GM23338 (cell line): ENCODE results near the gene UVSSA. TPM values are rescaled to one million over a fixed set of nuclear protein-coding genes. Genes with fewer than 3 reads are reported as not detected.

Experiments
- ATAC-seq: fragments of 200-7000 bp; cut with Tn5 transposase; 3 replicates; pipeline ENCODE4 v1.9.1; 2020
- DNase-seq: peaks from one replicate; pipeline ENCODE4 v3.0.0-alpha.2; 2015; ENCODE audit warnings: low spot score
- H2AFZ ChIP-seq: fragments of 200-600 bp; sonication (generic); 2 replicates; pipeline ENCODE4 v1.8.0; 2016; ENCODE audit warnings: antibody characterized with exemption, mild to moderate bottlenecking, moderate library complexity
- H3F3A ChIP-seq: fragments of 200-600 bp; sonication (generic); replicated peaks from 2 replicates; pipeline ENCODE4 v1.8.0; 2017; ENCODE audit warnings: antibody characterized with exemption, mixed run types, low read depth
- H3K27ac ChIP-seq: fragments of 200-600 bp; sonication (generic); 2 replicates; pipeline ENCODE4 v1.6.1; 2016; ENCODE audit warnings: low read depth
- H3K27me3 ChIP-seq: fragments of 200-600 bp; sonication (generic); 2 replicates; pipeline ENCODE4 v1.8.0; 2016; ENCODE audit warnings: mild to moderate bottlenecking, mixed run types, moderate library complexity; ENCODE audit not compliant: insufficient read depth
- H3K36me3 ChIP-seq: fragments of 200-600 bp; sonication (generic); 2 replicates; pipeline ENCODE4 v1.8.0; 2016; ENCODE audit warnings: mild to moderate bottlenecking; ENCODE audit not compliant: insufficient read depth
- H3K4me1 ChIP-seq: fragments of 200-600 bp; sonication (generic); 2 replicates; pipeline ENCODE4 v1.8.0; 2016; ENCODE audit warnings: mild to moderate bottlenecking, moderate library complexity; ENCODE audit not compliant: insufficient read depth
- H3K4me2 ChIP-seq: fragments of 200-600 bp; sonication (generic); 2 replicates; pipeline ENCODE4 v1.7.1; 2017; ENCODE audit warnings: mixed run types
- H3K4me3 ChIP-seq: fragments of 200-600 bp; sonication (generic); 2 replicates; pipeline ENCODE4 v1.6.1; 2016; ENCODE audit warnings: mixed run types
- H3K79me2 ChIP-seq: fragments of 200-600 bp; sonication (generic); replicated peaks from 2 replicates; pipeline ENCODE4 v1.8.0; 2017; ENCODE audit warnings: mild to moderate bottlenecking; ENCODE audit not compliant: insufficient read depth
- H3K9me2 ChIP-seq: fragments of 200-600 bp; sonication (generic); 2 replicates; pipeline ENCODE4 v1.8.0; 2017; ENCODE audit not compliant: insufficient read depth
- H4K20me1 ChIP-seq: fragments of 200-600 bp; sonication (generic); replicated peaks from 2 replicates; pipeline ENCODE4 v1.8.0; 2017; ENCODE audit warnings: mild to moderate bottlenecking; ENCODE audit not compliant: insufficient read depth
- H3K27ac Mint-ChIP-seq: 2 replicates; pipeline ENCODE4 v1.8.0; 2020; ENCODE audit warnings: inconsistent platforms, mild to moderate bottlenecking, moderate library complexity, mixed read lengths
- H3K27me3 Mint-ChIP-seq: 3 replicates; pipeline ENCODE4 v1.8.0; 2022; ENCODE audit warnings: low read depth, mild to moderate bottlenecking, moderate library complexity, mixed read lengths, inconsistent platforms; ENCODE audit not compliant: insufficient read depth, poor library complexity
- H3K36me3 Mint-ChIP-seq: 3 replicates; pipeline ENCODE4 v1.8.0; 2021; ENCODE audit warnings: low read depth, mild to moderate bottlenecking, inconsistent platforms, moderate library complexity, mixed read lengths
- H3K4me1 Mint-ChIP-seq: 3 replicates; pipeline ENCODE4 v1.8.0; 2020; ENCODE audit warnings: mild to moderate bottlenecking, inconsistent platforms, mixed read lengths
- H3K4me3 Mint-ChIP-seq: 3 replicates; pipeline ENCODE4 v1.8.0; 2021; ENCODE audit warnings: moderate library complexity, mild to moderate bottlenecking, inconsistent platforms, mixed read lengths
- H3K9me3 Mint-ChIP-seq: 3 replicates; pipeline ENCODE4 v1.8.0; 2020; ENCODE audit warnings: moderate library complexity, mild to moderate bottlenecking, inconsistent platforms, mixed read lengths
- CREB1 ChIP-seq: fragments of 250-450 bp; sonication (Bioruptor Pico); IDR thresholded peaks from 2 replicates; pipeline ENCODE4 v1.5.0; 2020; ENCODE audit warnings: low read depth, mild to moderate bottlenecking, moderate library complexity
- EZH2 ChIP-seq: fragments of 200-600 bp; sonication (generic); IDR thresholded peaks from one replicate; pipeline ENCODE4 v1.8.0; 2017; ENCODE audit warnings: antibody characterized with exemption, mild to moderate bottlenecking, low read depth; ENCODE audit not compliant: unreplicated experiment
- EZH2phosphoT487 ChIP-seq: fragments of 200-600 bp; sonication (generic); IDR thresholded peaks from one replicate; pipeline ENCODE4 v1.8.1; 2018; ENCODE audit warnings: antibody characterized with exemption; ENCODE audit not compliant: unreplicated experiment
- JUNB ChIP-seq: IDR thresholded peaks from one replicate; pipeline ENCODE4 v1.6.1; 2016; ENCODE audit warnings: antibody characterized with exemption; ENCODE audit not compliant: unreplicated experiment
- NANOG ChIP-seq: IDR thresholded peaks from 2 replicates; pipeline ENCODE4 v1.6.1; 2016; ENCODE audit warnings: antibody characterized with exemption, borderline replicate concordance
- ZNF114 ChIP-seq: fragments of 250-450 bp; sonication (Bioruptor Pico); IDR thresholded peaks from 2 replicates; pipeline ENCODE4 v1.5.0; 2020; ENCODE audit warnings: mild to moderate bottlenecking, moderate library complexity
- ZNF331 ChIP-seq: fragments of 250-450 bp; sonication (Bioruptor Pico); IDR thresholded peaks from 2 replicates; pipeline ENCODE4 v1.5.0; 2020; ENCODE audit warnings: low read depth, mild to moderate bottlenecking, moderate library complexity
- polyA plus RNA-seq: library from polyadenylated mRNA; unstranded; fragments of >200 nt; fragmentation: Nextera tagmentation; extraction: Ambion mirVana; gene quantifications from 2 replicates; pipeline ENCODE4 v1.2.1, GENCODE V29; 2016
- total RNA-seq: library from RNA; depleted of rRNA; stranded (reverse); fragments of >200 nt; shearing (Covaris generic); gene quantifications from 2 replicates; pipeline ENCODE4 v1.2.3, GENCODE V29; 2014
- TF ChIP-seq, protein P1 (sequence below), 2 experiments: fragments of 200-600 bp in 1 of 2; sonication (generic) in 1 of 2; conservative IDR thresholded peaks; 2 replicates each; pipeline versions ENCODE4 v1.5.1 to v1.6.1; 2016 to 2017; ENCODE audit warnings: antibody characterized with exemption in 2 of 2, low read depth in 2 of 2, mild to moderate bottlenecking in 2 of 2, moderate library complexity in 1 of 2
- TF ChIP-seq, protein P2 (sequence below): IDR thresholded peaks from 2 replicates; pipeline ENCODE4 v1.6.1; 2016; ENCODE audit warnings: antibody characterized with exemption

Gene UVSSA
- total and polyA plus RNA-seq, 2 experiments from 2014 or later, result 6.5 to 27.7 TPM

DNA sequence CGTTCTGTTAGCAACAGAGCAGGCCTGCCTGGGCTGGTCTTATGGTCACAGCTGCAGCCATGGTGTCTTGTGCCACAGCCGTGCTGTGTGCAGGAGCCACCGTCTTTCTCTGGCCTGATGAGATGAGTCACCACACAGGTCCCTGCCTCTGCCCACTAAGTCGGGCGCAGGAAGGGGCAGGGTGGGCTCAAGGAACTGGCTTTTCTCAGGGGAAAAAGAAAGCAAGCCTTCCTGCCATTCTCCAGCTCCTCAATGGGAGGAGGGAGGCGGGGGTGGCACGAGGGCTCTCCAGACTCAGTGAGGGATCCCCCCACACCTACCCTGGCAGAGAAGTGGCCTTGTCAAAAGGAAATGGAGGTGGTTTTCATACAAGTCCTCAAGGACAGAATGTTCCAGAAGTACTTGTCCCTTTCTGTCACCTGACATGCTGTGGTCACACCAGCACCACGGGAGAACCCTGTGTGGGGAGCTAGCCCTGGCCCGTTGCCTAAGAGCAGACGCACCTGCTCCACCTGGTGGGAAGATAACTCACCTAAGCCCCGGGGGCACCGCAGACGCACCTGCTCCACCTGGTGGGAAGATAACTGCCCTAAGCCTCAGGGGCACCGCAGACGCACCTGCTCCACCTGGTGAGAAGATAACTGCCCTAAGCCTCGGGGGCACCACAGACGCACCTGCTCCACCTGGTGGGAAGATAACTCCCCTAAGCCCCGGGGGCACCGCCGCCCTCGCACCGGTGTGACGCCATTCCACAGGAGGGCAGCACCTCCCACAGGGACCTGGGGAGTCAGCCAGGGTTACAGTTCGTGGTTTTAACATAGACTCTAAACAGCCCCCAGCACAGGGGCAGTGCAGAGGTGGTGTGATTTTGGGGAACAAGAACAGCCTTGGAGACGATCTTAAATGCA is 18.5 kb downstream of the UVSSA start:
- no peaks in the 10 kb centered on the region for H3F3A ChIP-seq
- H3K79me2 ChIP-seq, result no peaks in the 10 kb centered on the region
- H3K36me3 ChIP-seq, result no peaks in the 10 kb centered on the region
- H3K4me1 ChIP-seq, result no peaks in the 10 kb centered on the region
- H3K27ac ChIP-seq, result no peak overlapping the region
- H3K4me1 Mint-ChIP-seq, result peaks cover 3% of the 10 kb centered on the region
- no peak overlapping the region for H3K4me3 Mint-ChIP-seq
- H3K27me3 Mint-ChIP-seq, result peaks cover 6% of the 10 kb centered on the region
- no peak overlapping the region for H2AFZ ChIP-seq
- no peaks in the 10 kb centered on the region; the same call in 2 of the 3 replicates for H3K9me3 Mint-ChIP-seq
- no peaks in the 10 kb centered on the region for H3K27me3 ChIP-seq
- no peaks in the 10 kb centered on the region; the same call in 1 of the 2 replicates for H4K20me1 ChIP-seq
- TF ChIP-seq, protein P1, sequence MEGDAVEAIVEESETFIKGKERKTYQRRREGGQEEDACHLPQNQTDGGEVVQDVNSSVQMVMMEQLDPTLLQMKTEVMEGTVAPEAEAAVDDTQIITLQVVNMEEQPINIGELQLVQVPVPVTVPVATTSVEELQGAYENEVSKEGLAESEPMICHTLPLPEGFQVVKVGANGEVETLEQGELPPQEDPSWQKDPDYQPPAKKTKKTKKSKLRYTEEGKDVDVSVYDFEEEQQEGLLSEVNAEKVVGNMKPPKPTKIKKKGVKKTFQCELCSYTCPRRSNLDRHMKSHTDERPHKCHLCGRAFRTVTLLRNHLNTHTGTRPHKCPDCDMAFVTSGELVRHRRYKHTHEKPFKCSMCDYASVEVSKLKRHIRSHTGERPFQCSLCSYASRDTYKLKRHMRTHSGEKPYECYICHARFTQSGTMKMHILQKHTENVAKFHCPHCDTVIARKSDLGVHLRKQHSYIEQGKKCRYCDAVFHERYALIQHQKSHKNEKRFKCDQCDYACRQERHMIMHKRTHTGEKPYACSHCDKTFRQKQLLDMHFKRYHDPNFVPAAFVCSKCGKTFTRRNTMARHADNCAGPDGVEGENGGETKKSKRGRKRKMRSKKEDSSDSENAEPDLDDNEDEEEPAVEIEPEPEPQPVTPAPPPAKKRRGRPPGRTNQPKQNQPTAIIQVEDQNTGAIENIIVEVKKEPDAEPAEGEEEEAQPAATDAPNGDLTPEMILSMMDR (conservative IDR thresholded peaks at IDR 0.05; ENCODE audit: low read depth in 2 of 2), result peak; percentile 43 to 44
- TF ChIP-seq, protein P2, sequence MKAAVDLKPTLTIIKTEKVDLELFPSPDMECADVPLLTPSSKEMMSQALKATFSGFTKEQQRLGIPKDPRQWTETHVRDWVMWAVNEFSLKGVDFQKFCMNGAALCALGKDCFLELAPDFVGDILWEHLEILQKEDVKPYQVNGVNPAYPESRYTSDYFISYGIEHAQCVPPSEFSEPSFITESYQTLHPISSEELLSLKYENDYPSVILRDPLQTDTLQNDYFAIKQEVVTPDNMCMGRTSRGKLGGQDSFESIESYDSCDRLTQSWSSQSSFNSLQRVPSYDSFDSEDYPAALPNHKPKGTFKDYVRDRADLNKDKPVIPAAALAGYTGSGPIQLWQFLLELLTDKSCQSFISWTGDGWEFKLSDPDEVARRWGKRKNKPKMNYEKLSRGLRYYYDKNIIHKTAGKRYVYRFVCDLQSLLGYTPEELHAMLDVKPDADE, result no peak
- H3K27ac Mint-ChIP-seq, result peak overlapping the region; percentile 40; the same call in 1 of the 2 replicates
- no peak overlapping the region for H3K4me2 ChIP-seq
- H3K9me2 ChIP-seq, result no peaks in the 10 kb centered on the region
- DNase-seq, result peak; percentile 54
- no peak overlapping the region for H3K4me3 ChIP-seq
- peak; percentile 31 for ATAC-seq
- H3K36me3 Mint-ChIP-seq, result no peaks in the 10 kb centered on the region

DNA sequence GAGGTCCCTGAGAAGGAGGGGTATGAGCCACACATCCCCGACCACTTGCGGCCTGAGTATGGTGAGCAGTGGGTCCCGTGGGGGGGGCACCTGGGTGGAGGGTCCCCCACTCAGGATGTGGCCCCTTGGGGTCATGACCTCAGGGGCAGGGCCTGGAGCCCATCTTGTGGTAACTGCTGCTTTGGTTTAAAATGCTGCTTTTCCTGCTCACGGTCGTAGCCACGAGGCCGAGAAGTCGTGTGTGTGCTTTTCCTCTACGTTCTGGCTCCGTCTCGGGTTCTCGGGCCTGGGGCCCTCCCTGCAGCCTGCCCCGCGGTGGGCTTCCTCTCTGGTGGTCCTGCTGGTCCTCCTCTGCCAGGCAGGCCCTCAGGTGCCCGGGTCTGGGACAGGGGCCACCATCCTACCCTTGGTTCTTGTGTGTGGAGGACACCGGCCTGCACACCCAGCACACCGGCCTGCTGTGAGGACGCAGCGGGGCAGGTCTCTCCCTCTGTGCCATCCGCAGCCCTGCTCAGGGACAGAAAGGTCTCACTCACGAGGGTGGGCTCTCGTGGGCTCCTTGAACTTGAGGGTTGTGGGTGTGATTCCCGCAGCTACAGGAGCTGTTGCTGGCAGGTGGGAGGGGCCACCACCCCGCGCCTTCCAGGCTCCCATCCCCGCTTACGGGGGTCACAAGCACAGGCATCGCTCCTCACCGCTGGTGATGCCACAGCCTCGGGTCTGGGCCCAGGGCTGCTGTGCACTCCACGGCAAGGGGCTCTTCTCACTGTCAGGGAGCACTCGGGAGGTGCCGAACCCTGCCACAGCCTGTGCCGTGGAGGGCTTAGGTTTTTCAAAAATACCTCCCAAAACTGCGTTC is 19.6 kb downstream of the UVSSA start:
- Histone ChIP-seq H3K36me3 (no peaks in the 10 kb centered on the region), H3K4me1 (no peaks in the 10 kb centered on the region), H2AFZ (no peak overlapping the region), H4K20me1 (no peaks in the 10 kb centered on the region; the same call in 1 of the 2 replicates), H3K79me2 (no peaks in the 10 kb centered on the region), H3K4me3 (no peak overlapping the region), H3F3A (no peaks in the 10 kb centered on the region), H3K9me2 (no peaks in the 10 kb centered on the region), H3K27me3 (no peaks in the 10 kb centered on the region), H3K27ac (no peak overlapping the region), H3K4me2 (no peak overlapping the region)
- peak overlapping the region; percentile 40; the same call in 1 of the 2 replicates for H3K27ac Mint-ChIP-seq
- H3K9me3 Mint-ChIP-seq, result no peaks in the 10 kb centered on the region; the same call in 2 of the 3 replicates
- no peak overlapping the region for H3K4me3 Mint-ChIP-seq
- H3K27me3 Mint-ChIP-seq, result peaks cover 6% of the 10 kb centered on the region
- DNase-seq (no peak), ATAC-seq (no peak)
- no peaks in the 10 kb centered on the region; the same call in 1 of the 3 replicates for H3K4me1 Mint-ChIP-seq
- no peaks in the 10 kb centered on the region for H3K36me3 Mint-ChIP-seq
- TF ChIP-seq, protein P2, result no peak
- TF ChIP-seq JUNB (no peak), ZNF331 (CRISPR knock-in tag) (no peak), EZH2phosphoT487 (no peak), EZH2 (no peak), NANOG (no peak), CREB1 (CRISPR knock-in tag) (no peak), ZNF114 (CRISPR knock-in tag) (no peak)
- TF ChIP-seq, protein P1 (conservative IDR thresholded peaks at IDR 0.05; ENCODE audit: low read depth in 2 of 2), result no peak
